ENCODE measurements around the gene PLXNB2.

GRCh38 chr22:50305923-50306566 lies 1.4 kb downstream of the PLXNB2 start:
- TF ChIP-seq, protein P1, sequence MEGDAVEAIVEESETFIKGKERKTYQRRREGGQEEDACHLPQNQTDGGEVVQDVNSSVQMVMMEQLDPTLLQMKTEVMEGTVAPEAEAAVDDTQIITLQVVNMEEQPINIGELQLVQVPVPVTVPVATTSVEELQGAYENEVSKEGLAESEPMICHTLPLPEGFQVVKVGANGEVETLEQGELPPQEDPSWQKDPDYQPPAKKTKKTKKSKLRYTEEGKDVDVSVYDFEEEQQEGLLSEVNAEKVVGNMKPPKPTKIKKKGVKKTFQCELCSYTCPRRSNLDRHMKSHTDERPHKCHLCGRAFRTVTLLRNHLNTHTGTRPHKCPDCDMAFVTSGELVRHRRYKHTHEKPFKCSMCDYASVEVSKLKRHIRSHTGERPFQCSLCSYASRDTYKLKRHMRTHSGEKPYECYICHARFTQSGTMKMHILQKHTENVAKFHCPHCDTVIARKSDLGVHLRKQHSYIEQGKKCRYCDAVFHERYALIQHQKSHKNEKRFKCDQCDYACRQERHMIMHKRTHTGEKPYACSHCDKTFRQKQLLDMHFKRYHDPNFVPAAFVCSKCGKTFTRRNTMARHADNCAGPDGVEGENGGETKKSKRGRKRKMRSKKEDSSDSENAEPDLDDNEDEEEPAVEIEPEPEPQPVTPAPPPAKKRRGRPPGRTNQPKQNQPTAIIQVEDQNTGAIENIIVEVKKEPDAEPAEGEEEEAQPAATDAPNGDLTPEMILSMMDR (conservative IDR thresholded peaks at IDR 0.05), result no peak
- no peak for TF ChIP-seq EZH2 (IDR thresholded peaks at IDR 0.05; ENCODE audit: low read depth)
